ENCODE data around the gene RAMACL.

DNA sequence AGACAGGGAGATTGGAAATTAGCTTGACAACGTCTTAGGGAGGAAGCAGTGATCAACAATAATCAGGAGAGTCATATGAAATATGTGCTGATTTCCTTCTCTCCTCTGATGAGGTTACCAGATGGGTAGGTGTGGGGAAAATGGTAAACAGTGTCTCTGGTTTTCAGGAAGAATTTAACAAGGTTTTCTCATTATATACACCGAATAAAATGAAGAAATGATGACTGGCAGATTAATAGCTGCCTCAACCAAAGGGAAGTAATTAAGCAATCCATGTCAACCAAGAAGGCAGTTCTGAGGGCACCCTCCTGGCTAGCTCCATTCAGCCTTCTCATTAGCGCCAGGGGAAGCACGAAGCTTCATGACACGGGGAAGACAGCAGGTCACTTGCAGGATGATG is 12.7 kb upstream of the RAMACL start:
- TF ChIP-seq, protein P1, sequence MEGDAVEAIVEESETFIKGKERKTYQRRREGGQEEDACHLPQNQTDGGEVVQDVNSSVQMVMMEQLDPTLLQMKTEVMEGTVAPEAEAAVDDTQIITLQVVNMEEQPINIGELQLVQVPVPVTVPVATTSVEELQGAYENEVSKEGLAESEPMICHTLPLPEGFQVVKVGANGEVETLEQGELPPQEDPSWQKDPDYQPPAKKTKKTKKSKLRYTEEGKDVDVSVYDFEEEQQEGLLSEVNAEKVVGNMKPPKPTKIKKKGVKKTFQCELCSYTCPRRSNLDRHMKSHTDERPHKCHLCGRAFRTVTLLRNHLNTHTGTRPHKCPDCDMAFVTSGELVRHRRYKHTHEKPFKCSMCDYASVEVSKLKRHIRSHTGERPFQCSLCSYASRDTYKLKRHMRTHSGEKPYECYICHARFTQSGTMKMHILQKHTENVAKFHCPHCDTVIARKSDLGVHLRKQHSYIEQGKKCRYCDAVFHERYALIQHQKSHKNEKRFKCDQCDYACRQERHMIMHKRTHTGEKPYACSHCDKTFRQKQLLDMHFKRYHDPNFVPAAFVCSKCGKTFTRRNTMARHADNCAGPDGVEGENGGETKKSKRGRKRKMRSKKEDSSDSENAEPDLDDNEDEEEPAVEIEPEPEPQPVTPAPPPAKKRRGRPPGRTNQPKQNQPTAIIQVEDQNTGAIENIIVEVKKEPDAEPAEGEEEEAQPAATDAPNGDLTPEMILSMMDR (IDR thresholded peaks at IDR 0.05) = no peak
- TF ChIP-seq EP300 (IDR thresholded peaks at IDR 0.05) = no peak
- TF ChIP-seq POLR2AphosphoS5 (IDR thresholded peaks at IDR 0.05) = no peak
- no peak for TF ChIP-seq POLR2A (IDR thresholded peaks at IDR 0.05)

Measured in sigmoid colon (tissue), 4 donors.